ENCODE measurements around the gene CCDC195.
"Not testable (repeated sequence)": the region's sequence is repeated elsewhere in the genome, so short reads cannot be mapped to it uniquely, and the experiment has no call there.

CCDC195 gene

GRCh38 chr2:224689539-224689938 is 26.6 kb downstream of the CCDC195 start:
- DNase-seq, result no peak

- no peak for DNase-seq
These were observed 27.2 kb downstream of the CCDC195 start for GRCh38 chr2:224688997-224689396.

GRCh38 chr2:224687156-224687555 is 29.0 kb downstream of the CCDC195 start:
- no peak for DNase-seq

- DNase-seq, result no peak
These were observed 31.0 kb downstream of the CCDC195 start for GRCh38 chr2:224685121-224685520.

DNA sequence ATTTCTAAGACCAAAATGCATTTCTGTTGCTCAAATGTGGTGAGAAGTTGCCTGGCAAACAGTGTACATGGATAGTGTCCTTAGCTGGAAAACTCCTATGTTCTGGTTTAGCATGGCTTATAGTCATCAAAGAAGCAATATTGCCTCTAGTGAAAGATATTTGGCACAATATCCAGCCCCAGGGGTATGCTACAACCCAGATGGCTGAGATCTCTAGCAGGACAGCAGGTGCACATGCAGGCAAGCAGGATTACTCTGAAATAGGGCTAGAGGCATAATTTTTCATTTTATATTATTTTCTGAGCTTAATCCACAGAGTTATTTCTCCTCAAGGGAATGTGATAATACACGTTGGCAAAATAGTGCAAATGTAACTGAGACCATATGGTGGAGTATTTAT is 34.0 kb downstream of the CCDC195 start:
- DNase-seq, result no peak

- DNase-seq, result no peak
These were observed 44.4 kb downstream of the CCDC195 start for GRCh38 chr2:224671731-224672130.

GRCh38 chr2:224670203-224670602 is 46.0 kb downstream of the CCDC195 start:
- no peak for DNase-seq

DNA sequence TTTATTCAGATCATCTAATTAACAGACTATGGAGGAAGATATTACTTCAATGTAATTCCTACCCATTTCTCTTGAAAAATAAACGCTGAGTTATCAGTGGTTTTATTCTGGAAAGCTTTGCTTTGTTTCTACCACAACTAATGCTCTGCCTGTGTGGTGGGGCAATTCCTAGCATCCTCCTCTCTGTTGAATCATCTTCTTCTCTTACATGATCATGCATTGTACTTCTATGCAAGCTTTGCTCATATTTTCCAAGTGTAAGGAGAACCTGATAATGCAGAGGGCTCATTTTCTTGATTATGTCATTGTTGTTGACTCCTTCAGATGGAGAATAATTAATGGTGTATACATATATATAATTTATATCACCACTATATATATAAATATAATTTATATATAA is 46.7 kb downstream of the CCDC195 start:
- DNase-seq, result no peak

DNA sequence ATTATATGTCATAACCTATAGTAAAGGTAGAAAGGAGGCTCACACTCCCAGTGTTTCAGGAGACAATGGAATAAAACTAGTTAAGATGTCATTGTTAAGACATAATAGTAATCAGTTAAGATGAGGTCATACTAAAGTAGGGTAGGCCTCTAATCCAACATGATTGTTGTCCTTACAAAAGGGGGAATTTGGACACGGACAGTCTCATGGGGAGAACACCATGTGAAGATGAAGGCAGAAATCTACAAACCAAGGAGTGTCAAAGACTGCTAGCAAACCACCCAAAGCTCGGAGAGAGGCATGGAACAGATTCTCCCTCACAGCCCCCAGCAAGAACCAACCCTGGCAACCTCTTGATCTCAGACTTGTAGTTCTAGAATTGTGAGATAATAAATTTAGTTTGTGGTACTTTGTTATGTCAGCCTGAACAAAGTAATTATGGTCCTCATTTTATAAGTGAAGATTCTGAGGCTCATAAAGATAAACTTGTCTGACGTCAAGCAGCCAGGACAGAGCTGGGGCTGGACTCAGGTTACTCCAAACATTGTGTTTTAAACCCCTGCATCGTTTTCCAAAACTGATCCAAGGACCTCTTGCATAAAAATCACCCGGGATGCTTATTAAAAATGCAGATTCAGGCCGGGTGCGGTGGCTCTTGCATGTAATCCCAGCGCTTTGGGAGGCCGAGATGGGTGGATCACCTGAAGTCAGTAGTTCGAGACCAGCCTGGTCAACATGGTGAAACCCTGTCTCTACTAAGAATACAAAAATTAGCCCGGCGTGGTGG is 47.8 kb downstream of the CCDC195 start:
- DNase-seq, result no peak

DNA sequence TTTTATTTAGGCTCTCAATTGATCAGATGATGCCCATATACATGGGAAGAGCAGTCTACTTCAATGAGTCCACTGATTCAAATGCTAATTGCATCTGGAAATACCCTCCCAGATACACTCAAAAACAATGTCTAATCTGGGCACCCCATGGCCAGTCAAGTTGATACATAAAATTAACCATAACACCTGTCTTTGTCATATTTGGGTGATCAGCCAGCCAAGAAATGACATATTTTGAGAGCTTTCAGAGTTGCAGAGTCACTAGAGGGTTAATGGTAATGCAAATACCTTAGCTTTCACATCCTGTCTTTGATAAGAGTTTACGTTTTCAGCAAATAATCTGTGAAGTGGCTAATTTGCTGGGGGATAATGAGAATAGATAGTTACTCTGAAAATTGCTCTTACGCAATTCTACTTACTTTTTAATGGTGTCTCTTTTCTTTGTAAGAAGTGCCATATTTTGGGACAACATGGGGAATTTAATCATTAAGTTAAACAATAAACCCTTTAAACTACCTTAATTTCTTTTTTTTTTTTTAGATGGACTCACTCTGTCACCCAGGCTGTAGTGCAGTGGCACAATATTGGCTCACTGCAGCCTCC is 49.1 kb downstream of the CCDC195 start:
- DNase-seq, result no peak

DNA sequence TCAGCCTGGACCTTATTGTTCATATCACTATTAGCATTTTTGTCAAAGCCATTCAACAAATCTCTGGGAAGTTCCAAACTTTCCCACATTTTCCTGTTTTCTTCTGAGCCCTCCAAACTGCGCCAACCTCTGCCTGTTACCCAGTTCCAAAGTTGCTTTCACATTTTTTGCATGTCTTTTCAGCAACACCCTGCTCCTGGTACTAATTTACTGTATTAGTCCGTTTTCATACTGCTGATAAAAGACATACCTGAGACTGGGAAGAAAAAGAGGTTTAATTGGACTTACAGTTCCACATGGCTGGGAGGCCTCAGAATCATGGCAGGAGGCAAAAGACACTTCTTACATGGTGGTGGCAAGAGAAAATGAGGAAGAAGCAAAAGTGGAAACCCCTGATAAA is 52.8 kb downstream of the CCDC195 start:
- DNase-seq, result not testable (repeated sequence)

DNA sequence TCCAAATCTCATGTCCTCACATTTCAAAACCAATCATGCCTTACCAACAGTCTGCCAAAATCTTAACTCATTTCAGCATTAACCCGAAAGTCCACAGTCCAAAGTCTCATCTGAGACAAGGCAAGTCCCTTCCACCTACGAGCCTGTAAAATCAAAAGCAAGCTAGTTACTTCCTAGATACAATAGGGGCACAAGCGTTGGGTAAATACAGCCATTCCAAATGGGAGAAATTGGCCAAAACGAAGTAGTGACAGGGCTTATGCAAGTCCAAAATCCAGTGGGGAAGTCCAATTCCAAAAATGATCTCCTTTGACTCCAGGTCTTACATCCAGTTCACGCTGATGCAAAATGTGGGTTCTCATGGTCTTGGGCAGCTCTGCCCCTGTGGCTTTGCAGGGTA is 54.5 kb downstream of the CCDC195 start:
- not testable (repeated sequence) for DNase-seq

GRCh38 chr2:224659714-224660113 is 56.5 kb downstream of the CCDC195 start:
- DNase-seq, result no peak

- DNase-seq, result no peak
These were observed 57.3 kb downstream of the CCDC195 start for GRCh38 chr2:224658780-224659405.

GRCh38 chr2:224657349-224657748 is 58.8 kb downstream of the CCDC195 start:
- no peak for DNase-seq

- DNase-seq, result no peak
These were observed 61.1 kb downstream of the CCDC195 start for GRCh38 chr2:224655006-224655537.

Measured in stimulated activated naive CD4-positive, alpha-beta T cell treated with Interleukin-2 at 50 U/mL for 16 hours (primary cell).